Chondrocyte (in vitro differentiated cells): ENCODE measurements around the gene OR51E2. TPM values are rescaled to one million over a fixed set of nuclear protein-coding genes. Genes with fewer than 3 reads are reported as not detected.

Experiments used
- DNase-seq: peaks from one replicate; pipeline ENCODE4 v3.0.0; 2021; ENCODE audit warnings: mixed read lengths, low spot score
- H3K27ac Mint-ChIP-seq: one replicate; pipeline ENCODE4 v1.8.0; 2021; ENCODE audit warnings: mild to moderate bottlenecking, moderate library complexity, mixed read lengths; ENCODE audit not compliant: unreplicated experiment
- H3K27me3 Mint-ChIP-seq: 2 replicates; pipeline ENCODE4 v1.8.0; 2021; ENCODE audit warnings: low read depth, mixed read lengths
- H3K36me3 Mint-ChIP-seq: 2 replicates; pipeline ENCODE4 v1.8.0; 2021; ENCODE audit warnings: low read depth, mixed read lengths
- H3K4me1 Mint-ChIP-seq: 2 replicates; pipeline ENCODE4 v1.8.0; 2021; ENCODE audit warnings: low read depth, mild to moderate bottlenecking, mixed read lengths
- H3K4me3 Mint-ChIP-seq: one replicate; pipeline ENCODE4 v1.8.0; 2021; ENCODE audit warnings: mild to moderate bottlenecking, moderate library complexity, mixed read lengths; ENCODE audit not compliant: unreplicated experiment
- H3K9me3 Mint-ChIP-seq: 2 replicates; pipeline ENCODE4 v1.8.0; 2021; ENCODE audit warnings: low read depth, mixed read lengths
- CTCF ChIP-seq: fragments of 200-600 bp; sonication (generic); IDR thresholded peaks from 2 replicates; pipeline ENCODE4 v1.5.0; 2021; ENCODE audit warnings: antibody characterized with exemption, mild to moderate bottlenecking, moderate library complexity
- total RNA-seq: library from RNA; stranded (reverse); gene quantifications from 3 replicates; pipeline ENCODE4 v1.2.1, GENCODE V29; 2021

Gene OR51E2
- total RNA-seq, 1 donor from 2014 or later: 3.2 TPM

- Mint-ChIP-seq H3K4me3 (no peak overlapping the region), H3K36me3 (no peaks in the 10 kb centered on the region), H3K9me3 (no peaks in the 10 kb centered on the region), H3K27ac (no peak overlapping the region), H3K4me1 (no peaks in the 10 kb centered on the region), H3K27me3 (peaks cover 36% of the 10 kb centered on the region)
- DNase-seq: no peak
- no peak for TF ChIP-seq CTCF
Observed at GRCh38 chr11:4713241-4713640, 15.6 kb upstream of the OR51E2 start.

- H3K36me3 Mint-ChIP-seq: no peaks in the 10 kb centered on the region
- DNase-seq: no peak
- H3K4me1 Mint-ChIP-seq: no peaks in the 10 kb centered on the region
- H3K4me3 Mint-ChIP-seq: no peak overlapping the region
- peaks cover 31% of the 10 kb centered on the region for H3K27me3 Mint-ChIP-seq
- H3K27ac Mint-ChIP-seq: no peak overlapping the region
- H3K9me3 Mint-ChIP-seq: no peaks in the 10 kb centered on the region
- no peak for TF ChIP-seq CTCF
Observed at GRCh38 chr11:4704790-4705334, 7.2 kb upstream of the OR51E2 start.

GRCh38 chr11:4704054-4704789, 6.6 kb upstream of the OR51E2 start, which contains the start of gene MMP26:
TSS of gene MMP26 (plus strand) at chr11:4704784.
- H3K9me3 Mint-ChIP-seq: no peaks in the 10 kb centered on the region
- H3K4me3 Mint-ChIP-seq: no peak within 1 kb of the TSS
- H3K27ac Mint-ChIP-seq: no peak within 1 kb of the TSS

GRCh38 chr11:4700436-4700820, 2.8 kb upstream of the OR51E2 start:
- no peak overlapping the region for H3K27ac Mint-ChIP-seq
- H3K9me3 Mint-ChIP-seq: no peaks in the 10 kb centered on the region
- peaks cover 8% of the 10 kb centered on the region for H3K4me1 Mint-ChIP-seq
- H3K4me3 Mint-ChIP-seq: no peak overlapping the region
- peaks cover 11% of the 10 kb centered on the region for H3K27me3 Mint-ChIP-seq
- no peaks in the 10 kb centered on the region for H3K36me3 Mint-ChIP-seq
- TF ChIP-seq CTCF: no peak
- no peak for DNase-seq

More at GRCh38 chr11:4704054-4704789, 6.6 kb upstream of the OR51E2 start, which contains the start of gene MMP26:
- Mint-ChIP-seq H3K4me1 (no peaks in the 10 kb centered on the region), H3K27me3 (peaks cover 28% of the 10 kb centered on the region), H3K36me3 (no peaks in the 10 kb centered on the region)
- TF ChIP-seq CTCF: no peak
- DNase-seq: no peak

- no peaks in the 10 kb centered on the region for H3K36me3 Mint-ChIP-seq
Observed at GRCh38 chr11:4699697-4700435, 2.2 kb upstream of the OR51E2 start.

More at GRCh38 chr11:4699697-4700435, 2.2 kb upstream of the OR51E2 start:
- Mint-ChIP-seq H3K4me1 (peaks cover 8% of the 10 kb centered on the region), H3K4me3 (no peak overlapping the region), H3K27ac (no peak overlapping the region), H3K27me3 (peaks cover 8% of the 10 kb centered on the region), H3K9me3 (no peaks in the 10 kb centered on the region)
- DNase-seq: no peak
- TF ChIP-seq CTCF: no peak
